ENCODE data around the gene SPTLC2.

GRCh38 chr14:77579065-77579464 lies 37.4 kb downstream of the SPTLC2 start:
- TF ChIP-seq CTCF (IDR thresholded peaks at IDR 0.05) (no peak), EP300 (IDR thresholded peaks at IDR 0.05; ENCODE audit: low read depth) (no peak), POLR2A (IDR thresholded peaks at IDR 0.05) (no peak), POLR2AphosphoS5 (IDR thresholded peaks at IDR 0.05) (no peak)
